Measurements from ENCODE around the gene LAMA5. TPM values are rescaled to one million over a fixed set of nuclear protein-coding genes. Genes with fewer than 3 reads are reported as not detected.

The LAMA5 gene
- total RNA-seq, 1 donor from 2014 or later: 90.5 TPM

- DNase-seq (ENCODE audit: low read depth): no peak
Observed at GRCh38 chr20:62318400-62319345, 48.4 kb downstream of the LAMA5 start.

- DNase-seq (ENCODE audit: low read depth): no peak
Observed at GRCh38 chr20:62317167-62317655, 49.9 kb downstream of the LAMA5 start.

- DNase-seq (ENCODE audit: low read depth): no peak
Observed at GRCh38 chr20:62316331-62317166, 50.6 kb downstream of the LAMA5 start.

GRCh38 chr20:62315773-62316172 is 51.3 kb downstream of the LAMA5 start:
- DNase-seq (ENCODE audit: low read depth): no peak

GRCh38 chr20:62314711-62315302 is 52.3 kb downstream of the LAMA5 start:
- DNase-seq (ENCODE audit: low read depth): no peak

- DNase-seq (ENCODE audit: low read depth): no peak
Observed at GRCh38 chr20:62314339-62314638, 52.8 kb downstream of the LAMA5 start.

GRCh38 chr20:62313460-62314338 is 53.4 kb downstream of the LAMA5 start:
- DNase-seq (ENCODE audit: low read depth): no peak

GRCh38 chr20:62313021-62313420 is 54.1 kb downstream of the LAMA5 start:
- DNase-seq (ENCODE audit: low read depth): no peak

GRCh38 chr20:62312662-62312977 is 54.5 kb downstream of the LAMA5 start:
- no peak for DNase-seq (ENCODE audit: low read depth)

- no peak for DNase-seq (ENCODE audit: low read depth)
Observed at GRCh38 chr20:62311832-62312661, 55.1 kb downstream of the LAMA5 start.

- no peak for DNase-seq (ENCODE audit: low read depth)
Observed at GRCh38 chr20:62311150-62311549, 56.0 kb downstream of the LAMA5 start.

GRCh38 chr20:62310757-62311121 is 56.4 kb downstream of the LAMA5 start:
- no peak for DNase-seq (ENCODE audit: low read depth)

GRCh38 chr20:62309947-62310756 is 57.0 kb downstream of the LAMA5 start:
- DNase-seq (ENCODE audit: low read depth): no peak

GRCh38 chr20:62309198-62309944 is 57.7 kb downstream of the LAMA5 start:
- no peak for DNase-seq (ENCODE audit: low read depth)

GRCh38 chr20:62308102-62308822 is 58.9 kb downstream of the LAMA5 start:
- DNase-seq (ENCODE audit: low read depth): no peak

GRCh38 chr20:62307226-62308101 is 59.6 kb downstream of the LAMA5 start:
- DNase-seq (ENCODE audit: low read depth): peak; percentile 61

Data from myocyte (in vitro differentiated cells).